ENCODE results near the gene TTC32.
A peak's percentile ranks its signal among the peaks of the same experiment; 100 is the strongest.
"Not testable (repeated sequence)": the region's sequence is repeated elsewhere in the genome, so short reads cannot be mapped to it uniquely, and the experiment has no call there.

Gene TTC32

DNA sequence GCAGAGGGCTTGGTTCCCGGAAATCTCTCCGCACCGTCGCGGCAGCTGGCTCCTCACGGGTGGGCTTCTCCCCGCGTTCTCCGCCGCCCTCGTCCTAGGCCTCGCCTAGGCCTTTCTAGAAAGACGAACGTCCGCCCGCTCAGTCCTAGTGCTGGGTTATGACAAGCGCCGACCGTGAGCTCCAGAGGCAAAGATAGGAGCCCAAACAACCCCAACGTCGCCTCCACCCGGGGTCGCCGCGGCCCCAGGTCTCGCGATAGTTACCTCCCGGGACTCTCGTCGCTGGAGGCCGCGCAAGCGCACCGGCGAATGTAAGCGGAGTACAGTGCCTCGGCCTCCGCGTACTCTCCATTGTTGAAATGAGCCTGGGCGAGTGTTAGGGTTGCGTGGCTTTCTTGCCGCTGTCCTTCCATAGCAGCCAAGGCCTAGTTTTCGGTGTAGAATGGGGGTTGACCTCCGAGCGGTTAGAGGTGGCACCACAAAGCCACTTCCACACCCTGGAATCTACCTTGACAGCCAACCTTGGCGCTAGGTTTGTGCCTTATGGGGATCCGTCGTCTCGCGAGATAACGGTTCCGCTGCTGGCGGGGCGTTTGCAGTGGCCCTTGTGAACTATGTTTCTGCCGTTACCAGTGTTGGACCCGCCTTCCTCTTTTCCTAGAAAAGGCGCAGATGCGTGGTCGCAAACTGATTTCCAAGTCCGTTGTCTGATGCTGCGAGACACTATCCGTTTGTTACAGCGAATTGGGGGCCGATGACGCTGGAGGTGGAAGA, at the start of gene TTC32:
Gene TTC32 (minus strand): TSS at position 542 of the 774 bp plus-strand sequence. CDS start 129 bp downstream, at position 413.
- peak; percentile 93 for DNase-seq

DNA sequence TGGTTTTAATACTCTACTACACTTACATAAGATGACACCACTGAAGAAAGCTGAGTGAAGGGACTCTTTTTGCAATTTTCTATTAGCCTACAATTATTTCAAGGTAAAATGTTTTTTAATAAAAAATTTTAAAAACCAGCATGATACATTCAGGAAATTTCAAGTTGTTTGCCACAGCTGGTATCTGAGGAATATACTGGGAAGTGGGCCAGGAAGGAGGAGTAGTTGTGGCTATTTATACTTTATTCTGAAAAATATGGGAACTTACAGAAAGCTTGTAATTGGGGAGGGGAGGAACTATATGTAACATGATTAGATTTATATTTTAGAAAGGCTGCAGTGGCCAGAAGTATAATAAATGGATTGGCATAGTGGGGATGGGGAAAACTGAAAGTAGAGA, 47.3 kb upstream of the TTC32 start:
- no peak for DNase-seq

DNA sequence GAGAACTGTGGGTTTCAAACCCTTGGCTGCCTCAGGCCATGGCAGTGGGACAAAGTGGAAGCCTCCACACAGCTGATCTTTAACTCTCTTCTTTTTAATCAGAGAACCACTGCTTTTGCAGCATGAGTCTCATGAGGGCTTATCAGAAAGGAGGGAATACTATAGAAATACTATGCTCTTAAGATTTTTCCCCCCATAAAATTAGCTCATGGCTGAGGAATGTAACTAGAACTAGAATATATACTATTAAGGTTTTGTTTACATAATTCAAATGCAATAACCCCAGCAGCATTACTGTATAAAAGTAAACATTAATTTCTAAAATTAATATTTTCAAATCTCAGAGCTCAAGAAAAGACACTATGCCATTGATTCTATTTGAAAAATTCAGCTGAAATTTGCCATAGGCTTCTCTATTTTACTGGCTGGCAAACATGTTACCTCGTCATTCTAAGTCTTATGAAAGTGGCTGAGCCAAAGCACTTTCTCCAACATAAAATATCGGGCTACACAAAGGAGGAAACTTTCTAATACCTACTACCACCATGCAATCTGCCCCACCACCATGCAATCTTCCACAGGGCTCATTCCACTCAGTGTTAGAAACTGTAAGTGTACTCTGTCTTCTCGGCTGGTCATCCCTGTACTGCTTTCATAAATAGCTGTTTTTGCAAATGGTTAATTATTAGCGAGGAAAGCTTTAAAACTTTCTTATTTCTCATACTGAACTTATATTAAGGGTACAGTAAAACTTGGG, 45.6 kb upstream of the TTC32 start:
- no peak for DNase-seq

DNA sequence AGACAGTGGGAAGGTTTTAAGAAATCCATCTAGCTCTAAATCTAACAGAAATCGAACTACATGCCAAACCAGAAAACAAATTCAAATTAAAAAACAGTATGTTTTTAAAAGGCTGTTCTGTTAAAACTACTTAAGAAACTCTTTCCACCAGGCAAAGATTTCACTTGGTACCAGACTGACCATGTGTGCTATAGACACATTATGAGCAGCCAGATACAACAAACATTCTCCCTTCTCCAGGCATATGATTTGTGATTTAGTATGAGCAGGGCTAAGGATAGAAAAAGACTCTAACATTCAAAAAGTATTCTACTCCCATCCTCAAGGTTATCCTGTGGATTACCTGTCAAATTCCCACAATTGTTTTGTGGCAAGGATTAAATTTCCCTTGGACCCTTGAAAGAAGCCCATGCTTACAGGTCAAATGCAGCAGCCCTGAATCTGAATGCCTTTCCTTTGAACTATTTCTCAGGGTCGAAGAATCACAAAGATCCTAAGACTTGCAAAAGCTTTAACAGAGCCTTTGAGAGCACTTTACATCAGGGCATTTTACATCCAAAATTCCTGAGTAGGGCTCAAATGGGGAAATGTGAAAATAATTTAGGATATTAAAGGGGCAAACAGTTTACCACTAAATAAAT, 42.5 kb upstream of the TTC32 start:
- DNase-seq: no peak

DNA sequence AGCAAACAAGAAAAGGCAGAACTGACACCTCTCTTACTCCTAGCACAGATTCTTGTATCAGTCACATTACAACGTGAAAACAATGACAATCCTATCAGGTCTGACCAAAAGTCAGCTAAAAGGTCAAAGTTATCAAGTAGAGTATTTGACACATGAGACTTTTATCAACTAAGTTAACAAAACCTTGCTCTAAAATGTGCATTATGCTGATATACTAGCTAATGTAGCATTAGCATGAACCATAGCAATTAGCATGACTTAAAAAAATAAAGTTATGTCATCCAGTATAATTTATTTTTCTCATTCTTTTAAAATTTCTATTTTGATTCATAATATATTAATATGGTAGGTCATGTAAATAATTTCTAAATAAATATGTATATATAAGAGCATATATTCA, 41.4 kb upstream of the TTC32 start:
- no peak for DNase-seq

DNA sequence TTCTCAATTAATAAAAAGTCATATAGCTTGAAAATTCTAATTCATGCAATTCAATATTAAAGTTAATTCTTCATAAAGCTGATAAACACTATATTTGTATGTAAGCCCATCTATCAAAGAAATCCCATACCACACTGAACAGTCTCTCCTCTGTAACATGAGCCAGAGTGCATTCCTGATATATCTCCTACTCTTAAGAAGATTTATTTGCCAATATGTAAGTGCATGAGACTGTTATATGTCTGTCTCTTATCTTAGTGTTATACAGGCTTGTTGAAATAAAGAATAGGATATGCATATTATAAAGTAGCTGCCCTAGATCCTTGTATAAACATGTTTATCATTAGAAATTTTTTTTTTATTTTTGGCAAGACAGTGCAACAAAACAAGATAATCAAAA, 40.4 kb upstream of the TTC32 start:
- DNase-seq: no peak

DNA sequence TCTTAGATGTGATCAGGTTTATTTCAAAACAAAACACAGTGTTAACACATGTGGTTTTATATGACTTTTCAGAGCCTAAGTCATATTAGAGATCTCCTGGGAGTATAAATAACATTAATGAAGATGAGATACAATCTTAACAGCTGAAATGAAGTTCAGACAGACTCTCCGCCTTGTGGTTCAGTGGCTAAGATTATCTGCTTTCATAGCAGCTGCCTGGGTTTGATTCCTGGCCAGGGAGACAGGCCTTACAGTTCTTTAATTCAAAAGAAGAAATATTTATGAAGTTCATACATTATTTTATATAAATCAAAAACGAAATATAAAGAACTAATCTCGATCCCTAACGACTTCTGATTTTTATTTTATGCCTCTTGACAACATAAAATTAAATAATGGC, 35.2 kb upstream of the TTC32 start:
- no peak for DNase-seq

DNA sequence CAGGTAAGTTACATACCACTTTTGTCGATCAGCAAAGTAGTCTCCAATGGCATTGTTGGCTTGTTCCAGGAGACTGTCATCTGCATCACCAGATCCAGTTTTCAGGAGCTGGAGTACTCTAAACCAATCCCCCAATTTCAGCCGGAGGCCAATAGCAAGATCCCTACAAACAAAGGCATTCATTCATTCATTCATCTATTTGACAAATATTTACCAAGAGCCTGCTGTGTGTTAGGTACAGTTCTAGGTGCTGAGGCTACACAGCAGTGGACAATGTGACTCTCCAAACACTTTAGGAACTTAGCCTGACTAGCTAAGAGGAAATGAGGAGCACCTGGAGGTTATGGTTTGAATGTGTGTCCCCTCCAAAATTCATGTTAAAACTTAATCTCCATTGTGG, 34.4 kb upstream of the TTC32 start:
- no peak for DNase-seq

DNA sequence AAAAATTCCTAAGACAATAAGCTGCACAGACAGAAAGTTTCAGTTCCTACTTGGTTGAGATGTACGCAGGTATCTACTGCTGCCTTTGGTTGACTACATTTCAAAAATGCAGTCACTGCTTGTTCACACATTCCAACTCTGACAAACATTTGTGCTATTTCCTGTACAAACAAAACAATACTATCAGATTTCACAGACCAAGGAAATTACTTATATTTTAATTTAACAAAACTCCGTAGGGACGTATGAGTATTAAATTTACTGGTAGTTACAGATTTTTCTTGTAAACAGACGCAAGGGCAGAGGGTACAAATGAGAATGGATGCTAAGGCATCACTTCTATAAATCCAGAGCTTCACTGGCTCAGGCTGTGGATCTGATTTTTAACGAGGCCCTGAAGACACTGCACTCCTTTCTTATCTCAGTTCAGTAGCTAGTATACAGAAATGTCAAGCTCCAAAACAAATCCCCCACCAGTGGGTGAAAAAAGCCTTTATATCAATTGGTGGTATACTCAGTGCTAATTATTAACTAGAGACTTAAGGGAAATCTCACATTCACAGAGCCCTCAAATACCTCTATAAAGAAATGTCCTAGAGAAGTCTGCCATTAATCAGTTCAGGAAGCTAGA, 31.7 kb upstream of the TTC32 start:
- DNase-seq: no peak

DNA sequence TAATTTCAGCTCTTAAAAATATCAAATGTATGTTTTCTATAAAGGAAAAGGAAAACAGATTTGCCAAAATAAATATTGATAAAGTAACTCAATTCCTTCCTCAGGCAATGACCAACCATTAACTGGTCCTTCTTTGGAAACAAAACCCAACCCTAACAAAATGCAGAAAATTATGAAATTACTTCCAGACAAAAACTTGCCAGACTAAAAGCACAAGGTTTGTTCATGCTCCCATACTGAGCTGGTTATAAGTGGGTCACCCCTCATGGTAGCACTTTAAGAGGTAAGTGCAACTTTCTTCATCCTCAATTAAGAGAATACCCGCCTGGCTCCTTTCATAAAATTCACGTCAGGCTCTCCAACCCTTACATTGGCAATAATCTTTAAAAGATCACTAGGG, 31.1 kb upstream of the TTC32 start:
- DNase-seq: no peak

DNA sequence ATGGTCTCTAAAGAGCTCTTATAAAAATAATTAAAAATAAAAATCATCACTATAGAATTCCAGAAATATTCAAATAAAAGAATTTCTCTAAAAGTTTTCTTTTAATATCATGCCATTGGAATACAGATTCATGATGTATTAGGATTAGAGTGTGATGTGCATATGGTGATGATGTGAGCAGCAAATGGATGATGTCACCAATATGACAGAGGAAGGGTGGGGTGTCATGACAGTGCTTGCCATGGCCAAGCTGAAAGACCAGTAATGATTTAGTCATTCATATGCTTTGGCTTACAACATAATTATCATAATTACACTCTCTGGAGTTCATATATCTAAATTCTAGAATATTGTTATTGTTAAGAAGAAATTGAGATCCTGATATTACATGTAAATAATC, 27.4 kb upstream of the TTC32 start:
- DNase-seq: no peak

DNA sequence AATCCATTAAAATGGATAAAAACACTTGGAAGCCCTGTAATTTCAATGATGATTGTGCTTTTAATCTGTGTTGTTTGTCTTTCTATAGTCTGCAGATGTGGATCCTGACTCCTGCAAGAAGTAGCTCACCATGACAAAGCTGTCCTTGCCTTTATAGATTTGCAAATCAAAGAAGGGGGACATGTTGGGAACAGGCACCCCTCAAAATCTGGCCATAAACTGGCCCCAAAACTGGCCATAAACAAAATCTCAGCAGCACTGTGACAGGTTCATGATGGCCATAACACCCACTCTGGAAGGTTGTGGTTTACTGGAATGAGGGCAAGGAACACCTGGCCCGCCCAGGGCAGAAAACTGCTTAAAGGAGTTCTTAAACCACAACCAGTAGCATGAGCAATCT, 26.0 kb upstream of the TTC32 start:
- not testable (repeated sequence) for DNase-seq

DNA sequence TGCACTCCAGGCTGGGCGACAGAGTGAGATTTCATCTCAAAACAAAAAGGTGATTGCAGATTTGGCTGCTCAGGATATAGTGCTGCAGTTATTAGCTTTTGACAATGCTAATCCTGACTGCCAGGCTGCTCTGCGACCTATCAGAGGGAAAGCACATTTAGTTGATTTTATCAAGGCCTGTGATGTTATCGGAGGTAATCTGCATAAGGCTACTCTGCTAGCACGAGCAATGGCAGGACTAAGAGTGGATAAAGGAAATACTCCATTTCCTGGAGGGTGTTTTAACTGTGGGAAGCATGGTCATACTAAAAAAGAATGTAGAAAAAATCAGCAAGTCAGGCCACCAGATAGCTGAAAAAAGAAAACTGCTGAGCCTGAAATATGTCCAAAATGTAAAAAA, 22.7 kb upstream of the TTC32 start:
- DNase-seq: not testable (repeated sequence)

DNA sequence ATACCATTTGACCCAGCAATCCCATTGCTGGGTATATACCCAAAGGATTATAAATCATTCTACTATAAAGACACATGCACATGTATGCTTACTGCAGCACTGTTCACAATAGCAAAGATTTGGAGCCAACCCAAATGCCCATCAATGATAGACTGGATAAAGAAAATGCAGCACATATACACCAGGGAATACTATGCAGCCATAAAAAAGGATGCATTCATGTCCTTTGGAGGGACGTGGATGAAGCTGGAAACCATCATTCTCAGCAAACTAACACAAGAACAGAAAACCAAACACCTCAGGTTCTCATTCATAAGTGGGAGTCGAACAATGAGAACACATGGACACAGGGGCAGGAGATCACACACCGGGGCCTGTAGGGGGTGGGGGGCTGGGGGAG, 20.4 kb upstream of the TTC32 start:
- DNase-seq: not testable (repeated sequence)

DNA sequence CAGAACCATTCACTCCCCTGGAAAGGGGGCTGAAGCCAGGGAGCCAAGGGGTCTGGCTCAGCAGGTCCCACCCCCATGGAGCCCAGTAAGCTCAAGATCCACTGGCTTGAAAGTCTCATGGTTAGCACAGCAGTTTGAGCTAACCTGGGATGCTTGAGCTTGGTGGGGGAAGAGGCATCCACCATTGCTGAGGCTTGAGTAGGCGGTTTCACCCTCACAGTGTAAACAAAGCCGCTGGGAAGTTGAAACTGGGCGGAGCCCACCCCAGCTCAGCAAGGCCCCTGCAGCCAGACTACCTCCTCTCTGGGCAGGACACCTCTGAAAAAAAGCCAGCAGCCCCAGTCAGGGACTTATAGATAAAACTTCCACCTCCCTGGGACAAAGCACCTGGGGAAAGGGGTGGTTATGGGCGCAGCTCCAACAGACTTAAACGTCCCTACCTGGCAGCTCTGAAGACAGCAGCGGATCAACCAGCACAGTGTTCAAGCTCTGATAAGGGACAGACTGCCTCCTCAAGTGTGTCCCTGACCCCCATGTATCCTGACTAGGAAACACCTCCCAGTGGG, 14.7 kb upstream of the TTC32 start:
- DNase-seq: no peak

DNA sequence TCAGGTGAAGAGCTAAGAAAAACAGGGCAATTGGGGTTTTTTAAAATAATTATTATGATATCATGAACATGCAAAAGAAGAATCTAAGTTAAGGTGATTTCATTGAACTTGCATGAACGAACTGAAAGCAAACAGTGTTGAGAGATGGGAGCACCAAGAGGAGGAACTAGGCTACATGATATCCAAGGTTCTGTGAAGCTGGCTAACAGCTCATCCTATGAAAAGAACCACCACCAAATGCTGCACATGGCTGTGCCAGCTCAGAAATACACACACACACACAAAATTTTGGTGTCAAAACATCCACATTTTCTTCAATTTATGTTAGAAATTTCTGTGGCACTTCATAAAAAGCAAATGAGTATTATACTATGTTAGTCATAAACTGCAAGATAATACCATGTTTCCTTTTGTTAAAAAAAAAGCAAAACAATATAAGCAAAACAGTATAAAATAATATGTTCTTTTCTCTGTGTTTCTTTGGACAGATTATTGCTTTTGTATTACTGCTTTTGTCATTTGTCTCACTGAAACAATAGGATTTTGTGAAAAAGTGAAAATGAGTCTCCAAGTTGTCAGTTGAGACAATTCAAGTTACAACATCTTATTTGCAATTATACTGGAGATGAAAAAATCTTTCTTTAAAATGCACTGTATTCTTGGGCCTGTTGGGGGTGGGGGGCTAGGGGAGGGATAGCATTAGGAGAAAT, 12.6 kb upstream of the TTC32 start:
- DNase-seq: no peak

DNA sequence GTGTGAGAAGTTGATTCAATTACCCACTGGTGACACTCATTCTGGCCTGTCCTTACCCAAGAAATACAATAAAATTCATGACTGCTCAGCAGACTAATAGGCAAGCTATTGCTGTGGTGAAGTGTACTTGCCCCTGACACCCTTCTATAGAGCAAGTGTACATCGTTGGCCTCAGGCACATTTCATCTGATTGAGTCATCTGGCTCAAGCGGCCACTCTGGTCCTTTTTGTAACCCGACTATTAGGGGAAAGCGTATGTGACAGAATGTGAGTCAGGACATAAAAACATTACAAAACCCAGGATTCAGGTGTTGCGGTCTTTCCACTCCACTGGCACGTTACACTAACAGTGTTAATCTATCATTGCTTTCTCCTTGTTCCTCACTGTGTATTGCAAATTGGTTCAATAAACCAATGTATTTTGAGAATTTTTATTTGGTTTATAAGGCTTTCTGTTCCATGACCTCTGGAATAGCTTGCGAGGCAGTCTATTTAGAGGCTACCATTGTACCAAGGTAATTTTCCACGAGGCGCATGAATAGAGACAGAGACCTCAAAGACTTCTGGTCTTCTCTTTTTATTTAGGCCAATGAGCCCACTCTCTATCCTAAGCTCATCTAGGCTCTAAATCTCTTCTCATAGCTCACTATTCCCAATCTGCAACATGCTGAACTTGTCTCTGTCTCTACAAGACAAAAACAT, 10.2 kb upstream of the TTC32 start:
- DNase-seq: no peak

DNA sequence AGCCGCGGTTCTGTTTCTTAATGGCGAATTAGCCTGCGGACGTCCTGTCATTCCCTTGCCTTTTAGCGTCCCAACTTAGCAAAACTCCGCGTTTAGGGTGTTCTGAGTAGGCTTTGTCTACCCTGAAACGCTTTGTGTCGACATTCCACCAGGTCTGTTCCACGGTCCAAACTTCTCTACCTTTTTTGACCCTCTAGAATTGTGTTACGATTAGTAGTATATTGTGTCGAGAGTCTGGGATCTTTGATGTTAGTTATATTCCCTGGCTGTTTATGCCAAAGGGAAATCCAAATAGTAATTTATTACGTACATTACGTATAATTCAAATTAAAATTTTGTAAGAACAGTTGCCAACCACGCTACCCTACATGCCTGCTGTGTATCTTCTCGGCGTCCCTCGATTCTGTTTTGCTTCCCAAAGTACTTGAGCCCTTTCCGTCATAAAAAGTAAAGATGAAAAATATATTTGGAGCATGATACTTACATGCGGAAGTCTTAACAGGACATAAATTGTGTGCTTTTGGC, 495 bp upstream of the TTC32 start:
- DNase-seq: no peak

DNA sequence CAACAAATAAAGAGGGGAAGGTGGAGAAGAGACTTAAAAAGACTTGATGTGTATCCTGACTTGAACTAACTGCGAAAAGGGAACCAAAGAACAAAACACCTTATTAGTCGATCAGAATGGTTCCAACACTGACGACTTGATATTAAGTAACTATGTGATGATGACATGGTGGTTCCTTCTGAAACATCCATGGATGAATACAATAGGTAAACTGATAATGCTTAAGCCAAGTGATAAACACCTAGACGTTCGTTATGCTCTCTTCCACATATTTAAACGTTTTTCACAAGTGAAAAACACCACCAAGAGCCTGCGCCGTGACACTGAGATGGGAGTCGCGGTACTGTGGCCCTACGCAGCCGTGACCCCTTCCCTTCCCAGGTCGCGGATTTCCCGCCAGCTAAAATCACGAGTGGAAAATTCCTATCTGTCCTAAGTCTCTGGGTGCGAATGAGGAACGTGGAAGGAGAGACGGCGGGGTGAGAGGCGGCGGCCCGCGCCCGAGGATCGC, 797 bp downstream of the TTC32 start:
- no peak for DNase-seq

DNA sequence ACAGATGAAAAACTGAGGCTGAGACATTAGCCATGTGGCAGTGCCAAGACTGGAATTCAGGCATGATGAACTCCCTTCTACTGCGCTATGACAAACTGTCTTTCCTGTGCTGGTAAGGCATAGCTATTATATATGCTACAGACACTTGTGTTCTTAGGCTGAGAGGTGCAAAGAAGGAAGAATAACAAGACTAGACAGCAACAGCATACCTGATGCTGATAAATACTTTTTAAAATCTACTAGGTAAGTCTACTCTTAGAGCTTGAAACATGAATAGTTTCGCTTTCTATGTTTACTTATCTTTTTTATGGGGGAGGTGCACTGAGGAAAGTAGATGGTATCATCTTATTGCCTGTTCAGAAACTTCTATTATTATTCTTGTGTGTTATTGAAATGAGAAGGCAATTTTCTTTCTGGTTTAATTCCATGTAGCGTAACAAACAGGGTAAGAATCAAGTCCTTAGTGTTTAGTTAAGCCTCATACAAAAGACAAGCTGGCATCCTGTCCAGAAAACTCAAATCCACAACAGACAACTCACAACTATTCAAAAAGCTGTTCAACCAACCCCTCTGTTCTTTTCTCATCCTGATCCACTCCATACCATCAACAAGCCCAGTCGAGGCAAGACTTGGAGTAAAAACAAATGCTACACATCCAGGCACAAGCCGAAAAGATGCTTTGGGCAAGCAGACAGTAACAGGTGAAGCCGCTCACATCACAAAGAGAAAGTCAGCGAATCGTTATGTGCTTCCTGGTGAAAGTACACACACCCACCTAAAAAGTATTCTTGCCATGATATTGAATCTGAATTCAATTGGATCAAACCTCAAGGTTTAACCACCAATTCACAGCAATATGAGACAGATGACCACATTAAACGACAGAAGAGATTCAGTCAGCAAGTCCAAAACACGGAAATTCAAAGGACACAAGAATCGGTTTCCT, 1.5 kb downstream of the TTC32 start:
- peak; percentile 28 for DNase-seq

Data from NCI-H526 treated with DMSO at 0.1 percent for 48 hours (cell line).